Measurements from ENCODE around the gene ARHGAP19. TPM values are rescaled to one million over a fixed set of nuclear protein-coding genes. Genes with fewer than 3 reads are reported as not detected.

ARHGAP19 gene
- total and polyA plus RNA-seq, 9 of the 15 experiments (the other 6 are each of a cell fraction or from before 2014, with no cell fraction given) = 14.8 to 49.5 (median 26.8) TPM

GRCh38 chr10:97267671-97268070 is 24.8 kb downstream of the ARHGAP19 start:
- TF ChIP-seq ZNF695 (CRISPR knock-in tag; IDR thresholded peaks at IDR 0.05) = no peak
- TF ChIP-seq CBFA2T2 (conservative IDR thresholded peaks at IDR 0.05) = no peak
- TF ChIP-seq ZNF3 (CRISPR knock-in tag; IDR thresholded peaks at IDR 0.05) = no peak
- no peak for TF ChIP-seq CBX8 (IDR thresholded peaks at IDR 0.05; ENCODE audit: borderline replicate concordance, extremely low read depth, low read depth, low read length, poor library complexity, severe bottlenecking)
- TF ChIP-seq KAT8 (IDR thresholded peaks at IDR 0.05; ENCODE audit: low read depth) = no peak
- no peak for TF ChIP-seq PKNOX1 (IDR thresholded peaks at IDR 0.05)
- TF ChIP-seq ATF2 (CRISPR knock-in tag; IDR thresholded peaks at IDR 0.05) = no peak
- no peak for TF ChIP-seq ZSCAN29 (IDR thresholded peaks at IDR 0.05)
- TF ChIP-seq KAT2B (IDR thresholded peaks at IDR 0.05; ENCODE audit: low read depth, low read length) = no peak
- TF ChIP-seq TFAP4 (CRISPR knock-in tag; IDR thresholded peaks at IDR 0.05; ENCODE audit: borderline replicate concordance) = no peak
- no peak for TF ChIP-seq FOXA3 (CRISPR knock-in tag; conservative IDR thresholded peaks at IDR 0.05 in 1 of 2, IDR thresholded peaks at IDR 0.05 in 1 of 2)
- no peak for TF ChIP-seq GATA2 (CRISPR knock-in tag; IDR thresholded peaks at IDR 0.05)
- TF ChIP-seq ILK (tag; IDR thresholded peaks at IDR 0.05; ENCODE audit: borderline replicate concordance, low read depth) = no peak
- no peak for TF ChIP-seq HMG20A (CRISPR knock-in tag; conservative IDR thresholded peaks at IDR 0.05)
- no peak for TF ChIP-seq PHB2 (IDR thresholded peaks at IDR 0.05; ENCODE audit: low read depth)
- no peak for TF ChIP-seq ZNF324 (CRISPR knock-in tag; IDR thresholded peaks at IDR 0.05)
- DNase-seq (ENCODE audit: extremely low read depth in 1 of 4, low spot score in 3 of 4) (no peak), ATAC-seq (no peak), FAIRE-seq (no peak)
- no peak overlapping the region for H2AFZ ChIP-seq (ENCODE audit: low read depth, low read length)
- H3K36me3 ChIP-seq (ENCODE audit: control insufficient read depth, insufficient read depth, low read length) = peaks cover 16% of the 10 kb centered on the region; the same call in 2 of the 3 replicates
- BruUV-seq (replicated peaks) = no TSS peak
- H3K27ac ChIP-seq (ENCODE audit: extremely low read depth, low read depth, low read length) = no peak overlapping the region
- H3K4me1 ChIP-seq (replicated peaks in 1 of 2; ENCODE audit: control insufficient read depth in 2 of 2, insufficient read depth in 2 of 2, low read length in 2 of 2) = no peaks in the 10 kb centered on the region
- ChIA-PET POLR2A (interaction anchor here (0.6 kb wide), 1 partner anchor 140 kb away, joined by 3 read pairs; no protein-coding TSS in a partner anchor), CTCF (ENCODE audit: low intra/inter-chr PET ratio) (no interaction called here)
- H3K9ac ChIP-seq (ENCODE audit: insufficient read depth in 1 of 2, low read depth in 2 of 2, low read length in 2 of 2) = no peak overlapping the region
- no peaks in the 10 kb centered on the region for H3K27me3 ChIP-seq (ENCODE audit: control insufficient read depth in 2 of 2, insufficient read depth in 2 of 2, low read length in 2 of 2)
- no peak overlapping the region for H3K4me3 ChIP-seq
- peaks cover 26% of the 10 kb centered on the region for H3K79me2 ChIP-seq (ENCODE audit: control insufficient read depth, insufficient read depth, low read length)
- 91% methylated on average over 4 of the region's 4 CpGs for WGBS (ENCODE audit: insufficient coverage, low coverage, missing lambda C conversion rate)
- no peaks in the 10 kb centered on the region for H4K20me1 ChIP-seq (replicated peaks; ENCODE audit: control insufficient read depth, insufficient read depth, low read length)
- H3K4me2 ChIP-seq (ENCODE audit: insufficient read depth, low read length) = no peak overlapping the region
- intact Hi-C loops (cut with micrococcal nuclease) (no loop called here), in situ Hi-C loops (cut with MboI) (no loop called here)
- H3K9me1 ChIP-seq (ENCODE audit: control insufficient read depth, insufficient read depth, low read length) = no peaks in the 10 kb centered on the region
- peaks cover 7% of the 10 kb centered on the region for H3K9me3 ChIP-seq (replicated peaks; ENCODE audit: control insufficient read depth, insufficient read depth, low read depth, low read length)

All from K562 (cell line).